LNCaP clone FGC (cell line): ENCODE measurements around the gene FRMPD4.

ENCODE experiments used
- DNase-seq: peaks from one replicate; pipeline ENCODE4 v3.0.0-alpha.2; 2011; ENCODE audit warnings: low read depth
- H3K4me3 ChIP-seq: 2 replicates; pipeline ENCODE4 v1.5.1; 2011; ENCODE audit warnings: mild to moderate bottlenecking, low read depth, low read length, control low read depth
- TF ChIP-seq, protein P1 (sequence below): IDR thresholded peaks from 2 replicates; pipeline ENCODE4 v1.5.1; 2012; ENCODE audit warnings: mild to moderate bottlenecking; ENCODE audit not compliant: control insufficient read depth, insufficient read depth; ENCODE audit errors: extremely low read depth

The FRMPD4 gene

GRCh38 chrX:12383196-12383595 is 244.9 kb downstream of the FRMPD4 start:
- DNase-seq: no peak
- H3K4me3 ChIP-seq: no peak overlapping the region
- TF ChIP-seq, protein P1, sequence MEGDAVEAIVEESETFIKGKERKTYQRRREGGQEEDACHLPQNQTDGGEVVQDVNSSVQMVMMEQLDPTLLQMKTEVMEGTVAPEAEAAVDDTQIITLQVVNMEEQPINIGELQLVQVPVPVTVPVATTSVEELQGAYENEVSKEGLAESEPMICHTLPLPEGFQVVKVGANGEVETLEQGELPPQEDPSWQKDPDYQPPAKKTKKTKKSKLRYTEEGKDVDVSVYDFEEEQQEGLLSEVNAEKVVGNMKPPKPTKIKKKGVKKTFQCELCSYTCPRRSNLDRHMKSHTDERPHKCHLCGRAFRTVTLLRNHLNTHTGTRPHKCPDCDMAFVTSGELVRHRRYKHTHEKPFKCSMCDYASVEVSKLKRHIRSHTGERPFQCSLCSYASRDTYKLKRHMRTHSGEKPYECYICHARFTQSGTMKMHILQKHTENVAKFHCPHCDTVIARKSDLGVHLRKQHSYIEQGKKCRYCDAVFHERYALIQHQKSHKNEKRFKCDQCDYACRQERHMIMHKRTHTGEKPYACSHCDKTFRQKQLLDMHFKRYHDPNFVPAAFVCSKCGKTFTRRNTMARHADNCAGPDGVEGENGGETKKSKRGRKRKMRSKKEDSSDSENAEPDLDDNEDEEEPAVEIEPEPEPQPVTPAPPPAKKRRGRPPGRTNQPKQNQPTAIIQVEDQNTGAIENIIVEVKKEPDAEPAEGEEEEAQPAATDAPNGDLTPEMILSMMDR: 0 out of 2 replicates have a peak, but pooled peaks have one; percentile 21

GRCh38 chrX:12390301-12390700 is 252.0 kb downstream of the FRMPD4 start:
- TF ChIP-seq, protein P1: no peak
- DNase-seq: no peak
- H3K4me3 ChIP-seq: no peak overlapping the region

GRCh38 chrX:12396584-12396983 is 258.3 kb downstream of the FRMPD4 start:
- H3K4me3 ChIP-seq: no peak overlapping the region
- no peak for DNase-seq
- TF ChIP-seq, protein P1: no peak

DNA sequence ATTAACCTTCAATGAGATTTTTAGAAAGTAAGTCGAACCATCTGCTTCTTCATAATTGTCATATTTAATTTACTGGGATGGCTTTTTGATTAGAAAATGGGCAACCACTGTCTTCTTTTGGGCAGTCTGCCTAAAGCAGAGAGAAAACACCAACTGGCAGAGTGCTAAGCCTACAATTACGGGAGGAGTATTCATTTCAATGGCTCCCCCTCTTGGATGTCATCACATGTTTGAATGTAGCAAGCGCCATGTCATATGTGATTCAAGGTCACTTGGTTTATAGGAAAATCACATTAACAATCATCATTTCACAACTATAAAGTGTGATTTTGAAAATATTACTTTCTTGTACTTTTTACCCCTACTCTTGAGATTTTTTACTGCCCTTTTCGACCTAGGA is 261.9 kb downstream of the FRMPD4 start:
- TF ChIP-seq, protein P1: no peak
- no peak overlapping the region for H3K4me3 ChIP-seq
- DNase-seq: no peak

DNA sequence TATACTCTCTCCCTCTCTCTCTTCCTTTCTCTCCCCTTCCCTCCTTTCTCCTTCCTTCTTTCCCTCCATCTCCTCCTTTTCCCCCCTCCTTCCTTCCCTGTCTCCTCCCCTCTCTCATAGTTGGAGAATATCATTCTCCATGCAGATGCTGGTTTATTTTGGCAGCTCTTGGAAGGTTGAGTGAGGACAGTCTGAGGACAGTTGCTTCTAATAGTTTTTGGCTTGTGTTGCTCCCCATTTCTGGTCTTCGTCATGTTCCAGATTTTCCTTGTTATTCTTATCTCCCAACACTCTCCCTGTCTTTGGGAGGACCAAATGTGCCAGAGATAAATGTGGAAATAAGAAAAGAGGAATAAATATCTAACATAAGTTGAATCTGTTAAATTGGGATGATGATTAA is 263.0 kb downstream of the FRMPD4 start:
- TF ChIP-seq, protein P1: no peak
- no peak for DNase-seq

GRCh38 chrX:12403474-12404082 is 265.3 kb downstream of the FRMPD4 start:
- no peak for DNase-seq
- TF ChIP-seq, protein P1: no peak
- H3K4me3 ChIP-seq: no peak overlapping the region

More for the DNA sequence above, 263.0 kb downstream of the FRMPD4 start:
- no peak overlapping the region for H3K4me3 ChIP-seq

GRCh38 chrX:12405306-12405705 is 267.0 kb downstream of the FRMPD4 start:
- no peak overlapping the region for H3K4me3 ChIP-seq
- TF ChIP-seq, protein P1: no peak
- no peak for DNase-seq
